Suprapubic skin (tissue), 4 donors: ENCODE measurements around the gene SLC12A2. TPM values are rescaled to one million over a fixed set of nuclear protein-coding genes. Genes with fewer than 3 reads are reported as not detected.
A peak's percentile ranks its signal among the peaks of the same experiment; 100 is the strongest.

Experiments
- DNase-seq, 2 donors: peaks; one replicate each; pipeline ENCODE4 v3.0.0-alpha.2; 2019; ENCODE audit warnings: low spot score in 2 of 2
- H3K27ac ChIP-seq: fragments of 200-600 bp; sonication (generic); one replicate; pipeline ENCODE4 v1.5.1; 2019
- H3K27me3 ChIP-seq: fragments of 200-600 bp; sonication (generic); one replicate; pipeline ENCODE4 v1.5.1; 2019
- H3K36me3 ChIP-seq: fragments of 200-600 bp; sonication (generic); one replicate; pipeline ENCODE4 v1.5.1; 2019
- H3K4me1 ChIP-seq: fragments of 200-600 bp; sonication (generic); one replicate; pipeline ENCODE4 v1.5.1; 2019
- H3K4me3 ChIP-seq: fragments of 200-600 bp; sonication (generic); one replicate; pipeline ENCODE4 v1.5.1; 2019; ENCODE audit warnings: mild to moderate bottlenecking
- H3K9me3 ChIP-seq: fragments of 200-600 bp; sonication (generic); one replicate; pipeline ENCODE4 v1.5.1; 2019
- CTCF ChIP-seq, 2 donors: fragments of 200-600 bp in 1 of 2; fragments of 450-650 bp in 1 of 2; sonication (generic) in 1 of 2; IDR thresholded peaks; one replicate each; pipeline ENCODE4 v1.5.1; 2016 to 2019; ENCODE audit warnings: antibody characterized with exemption in 2 of 2, mild to moderate bottlenecking in 1 of 2, moderate library complexity in 1 of 2
- EP300 ChIP-seq: sonication (generic); formaldehyde crosslinking; IDR thresholded peaks from one replicate; pipeline ENCODE4 v1.6.1; 2017; ENCODE audit warnings: antibody characterized with exemption
- POLR2A ChIP-seq, 2 donors: fragments of 450-650 bp; IDR thresholded peaks; one replicate each; pipeline ENCODE4 v1.6.1; 2017; ENCODE audit warnings: antibody characterized with exemption in 2 of 2, mild to moderate bottlenecking in 2 of 2, moderate library complexity in 2 of 2
- POLR2AphosphoS5 ChIP-seq, 3 donors: sonication (generic); formaldehyde crosslinking; IDR thresholded peaks; one replicate each; pipeline ENCODE4 v1.6.1; 2017; ENCODE audit warnings: antibody characterized with exemption in 3 of 3
- WGBS: methylation state at CpG from one replicate; pipeline ENCODE4 v1.1.5; 2018; 5-methylcytosine and 5-hydroxymethylcytosine counted together
- total RNA-seq, 4 donors: library from RNA; depleted of rRNA; stranded (reverse); fragments of >200 nt; gene quantifications; one replicate each; pipeline ENCODE4 v1.1.0, GENCODE V29; 2016

Gene SLC12A2
- total RNA-seq, 4 donors from 2014 or later, result 126 to 330 (median 186) TPM

- peak overlapping the region; percentile 92 for H3K27ac ChIP-seq
- peak overlapping the region; percentile 71 for H3K4me3 ChIP-seq
- DNase-seq, result peak; percentile 71 to 80
- peaks cover 40% of the 10 kb centered on the region for H3K4me1 ChIP-seq
- H3K9me3 ChIP-seq, result no peaks in the 10 kb centered on the region
- no peaks in the 10 kb centered on the region for H3K27me3 ChIP-seq
- no peaks in the 10 kb centered on the region for H3K36me3 ChIP-seq
- no peak for TF ChIP-seq POLR2AphosphoS5 (IDR thresholded peaks at IDR 0.05)
- no peak for TF ChIP-seq POLR2A (IDR thresholded peaks at IDR 0.05)
- no peak for TF ChIP-seq CTCF (IDR thresholded peaks at IDR 0.05)
- TF ChIP-seq EP300, result no peak
- 11% methylated on average over 13 of the region's 71 CpGs for WGBS
Measured at GRCh38 chr5:128084228-128085167, 932 bp downstream of the SLC12A2 start.

DNA sequence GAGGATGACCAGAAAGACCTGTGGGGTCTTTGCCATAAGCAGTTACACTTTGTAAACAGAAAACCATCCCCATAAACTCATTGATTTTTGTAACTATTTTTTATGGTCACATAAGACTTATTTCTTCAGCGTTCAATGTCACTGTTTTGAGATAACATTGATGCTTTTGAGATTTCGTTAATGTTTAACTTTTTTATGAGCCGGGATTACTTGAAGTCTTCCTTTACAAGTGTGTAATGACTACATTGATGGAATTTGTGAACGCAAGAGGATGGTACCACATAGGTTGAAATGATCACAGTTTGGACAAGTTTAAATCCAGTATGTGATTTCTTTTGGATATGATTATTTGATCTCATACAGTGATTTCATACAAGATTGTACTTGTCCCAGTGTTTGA lies 1.8 kb downstream of the SLC12A2 start:
- H3K27ac ChIP-seq, result peak overlapping the region; percentile 8
- H3K27me3 ChIP-seq, result no peaks in the 10 kb centered on the region
- peaks cover 37% of the 10 kb centered on the region for H3K4me1 ChIP-seq
- H3K36me3 ChIP-seq, result no peaks in the 10 kb centered on the region
- no peaks in the 10 kb centered on the region for H3K9me3 ChIP-seq
- WGBS, result 63% methylated on average over 4 of the region's 4 CpGs
- no peak for TF ChIP-seq CTCF (IDR thresholded peaks at IDR 0.05)
- no peak for TF ChIP-seq POLR2AphosphoS5 (IDR thresholded peaks at IDR 0.05)
- TF ChIP-seq EP300, result no peak
- H3K4me3 ChIP-seq, result peak overlapping the region; percentile 71
- DNase-seq, result no peak

- Histone ChIP-seq H3K4me3 (no peak overlapping the region), H3K27me3 (no peaks in the 10 kb centered on the region), H3K27ac (no peak overlapping the region), H3K9me3 (no peaks in the 10 kb centered on the region), H3K4me1 (no peaks in the 10 kb centered on the region), H3K36me3 (no peaks in the 10 kb centered on the region)
- no peak for DNase-seq
- no peak for TF ChIP-seq CTCF (IDR thresholded peaks at IDR 0.05)
- no peak for TF ChIP-seq POLR2A (IDR thresholded peaks at IDR 0.05)
- no peak for TF ChIP-seq EP300
- no peak for TF ChIP-seq POLR2AphosphoS5 (IDR thresholded peaks at IDR 0.05)
Measured at GRCh38 chr5:128091579-128091978, 8.0 kb downstream of the SLC12A2 start.

- no peak for DNase-seq
- Histone ChIP-seq H3K4me3 (no peak overlapping the region), H3K27ac (no peak overlapping the region), H3K4me1 (no peaks in the 10 kb centered on the region), H3K9me3 (no peaks in the 10 kb centered on the region), H3K36me3 (no peaks in the 10 kb centered on the region), H3K27me3 (no peaks in the 10 kb centered on the region)
- WGBS, result 91% methylated on average over 4 of the region's 4 CpGs
- no peak for TF ChIP-seq POLR2AphosphoS5 (IDR thresholded peaks at IDR 0.05)
- TF ChIP-seq EP300, result no peak
- TF ChIP-seq CTCF (IDR thresholded peaks at IDR 0.05), result no peak
- TF ChIP-seq POLR2A (IDR thresholded peaks at IDR 0.05), result no peak
Measured at GRCh38 chr5:128092144-128092543, 8.6 kb downstream of the SLC12A2 start.

DNA sequence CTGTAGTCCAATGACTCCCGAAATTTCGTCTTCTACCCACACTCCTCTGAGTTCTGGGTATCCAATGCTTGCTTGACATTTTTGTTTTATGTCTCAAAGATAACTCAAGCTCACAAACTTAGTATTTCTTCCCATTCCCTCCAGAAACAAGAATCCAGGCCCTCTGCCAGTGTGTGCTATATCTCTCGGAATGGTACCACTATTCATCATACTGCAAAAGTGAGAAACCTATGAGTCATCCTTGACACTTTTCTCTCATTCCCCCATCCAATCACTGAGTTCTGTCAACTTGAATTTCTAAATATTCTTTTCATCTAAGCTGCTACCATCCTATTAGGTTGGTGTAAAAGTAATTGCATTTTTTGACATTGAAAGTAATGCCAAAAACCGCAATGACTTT lies 9.8 kb downstream of the SLC12A2 start:
- Histone ChIP-seq H3K4me3 (no peak overlapping the region), H3K27ac (no peak overlapping the region), H3K9me3 (peaks cover 6% of the 10 kb centered on the region), H3K4me1 (no peaks in the 10 kb centered on the region), H3K36me3 (no peaks in the 10 kb centered on the region), H3K27me3 (no peaks in the 10 kb centered on the region)
- TF ChIP-seq POLR2A (IDR thresholded peaks at IDR 0.05) (no peak), EP300 (no peak), CTCF (IDR thresholded peaks at IDR 0.05) (no peak), POLR2AphosphoS5 (IDR thresholded peaks at IDR 0.05) (no peak)
- no peak for DNase-seq
- WGBS, result 80% methylated on average over 4 of the region's 4 CpGs
